Mesendoderm (in vitro differentiated cells): ENCODE results near the gene RPS19BP1.

ENCODE experiments used
- DNase-seq: peaks from one replicate; pipeline ENCODE4 v3.0.0; 2013
- H2AK5ac ChIP-seq: 2 replicates; pipeline ENCODE4 v1.6.1; 2013; ENCODE audit warnings: low read length, inconsistent platforms
- H2BK120ac ChIP-seq: 2 replicates; pipeline ENCODE4 v1.6.1; 2013; ENCODE audit warnings: low read depth, mild to moderate bottlenecking, low read length, moderate library complexity, mixed read lengths
- H2BK15ac ChIP-seq: replicated peaks from 2 replicates; pipeline ENCODE4 v1.6.1; 2013; ENCODE audit warnings: low read depth, mild to moderate bottlenecking, moderate library complexity
- H2BK5ac ChIP-seq: 2 replicates; pipeline ENCODE4 v1.6.1; 2013; ENCODE audit warnings: low read length, inconsistent platforms
- H3K18ac ChIP-seq: 2 replicates; pipeline ENCODE4 v1.6.1; 2013; ENCODE audit warnings: mild to moderate bottlenecking, low read length, mixed read lengths
- H3K23ac ChIP-seq: one replicate; pipeline ENCODE4 v1.6.1; 2013; ENCODE audit warnings: low read length
- H3K27ac ChIP-seq: 2 replicates; pipeline ENCODE4 v1.5.1; 2013; ENCODE audit warnings: low read depth, mild to moderate bottlenecking, inconsistent platforms, low read length, moderate library complexity
- H3K27me3 ChIP-seq: 2 replicates; pipeline ENCODE4 v1.6.1; 2013; ENCODE audit warnings: low read length, control low read depth, mild to moderate bottlenecking, inconsistent platforms; ENCODE audit not compliant: insufficient read depth, poor library complexity
- H3K36me3 ChIP-seq: 2 replicates; pipeline ENCODE4 v1.6.1; 2013; ENCODE audit warnings: low read length, inconsistent platforms; ENCODE audit not compliant: control insufficient read depth, insufficient read depth
- H3K4ac ChIP-seq: one replicate; pipeline ENCODE4 v1.6.1; 2013; ENCODE audit warnings: low read depth, mild to moderate bottlenecking, low read length, moderate library complexity
- H3K4me1 ChIP-seq: 2 replicates; pipeline ENCODE4 v1.6.1; 2013; ENCODE audit warnings: low read depth, low read length, inconsistent platforms; ENCODE audit not compliant: control insufficient read depth
- H3K4me2 ChIP-seq: 2 replicates; pipeline ENCODE4 v1.6.1; 2013; ENCODE audit warnings: low read length
- H3K4me3 ChIP-seq: 2 replicates; pipeline ENCODE4 v1.5.1; 2013; ENCODE audit warnings: mild to moderate bottlenecking, low read length
- H3K56ac ChIP-seq: one replicate; pipeline ENCODE4 v1.6.1; 2013; ENCODE audit warnings: low read length
- H3K79me1 ChIP-seq: 2 replicates; pipeline ENCODE4 v1.6.1; 2013; ENCODE audit warnings: low read length, inconsistent platforms
- H3K79me2 ChIP-seq: 2 replicates; pipeline ENCODE4 v1.6.1; 2013; ENCODE audit warnings: mild to moderate bottlenecking, low read length; ENCODE audit not compliant: control insufficient read depth, insufficient read depth
- H3K9ac ChIP-seq: 2 replicates; pipeline ENCODE4 v1.6.1; 2013; ENCODE audit warnings: low read length, inconsistent platforms
- H4K5ac ChIP-seq: one replicate; pipeline ENCODE4 v1.6.1; 2013; ENCODE audit warnings: low read length
- H4K8ac ChIP-seq: one replicate; pipeline ENCODE4 v1.6.1; 2013; ENCODE audit warnings: low read depth, mild to moderate bottlenecking, control low read depth, low read length, moderate library complexity
- WGBS: extraction: QIAGEN DNeasy Blood & Tissue Kit; methylation state at CpG from one replicate; pipeline ENCODE4 v1.1.7; 2013; ENCODE audit warnings: low lambda C conversion rate, missing lambda C conversion rate; ENCODE audit not compliant: insufficient coverage; ENCODE audit errors: extremely low coverage; 5-methylcytosine and 5-hydroxymethylcytosine counted together

RPS19BP1 gene

DNA sequence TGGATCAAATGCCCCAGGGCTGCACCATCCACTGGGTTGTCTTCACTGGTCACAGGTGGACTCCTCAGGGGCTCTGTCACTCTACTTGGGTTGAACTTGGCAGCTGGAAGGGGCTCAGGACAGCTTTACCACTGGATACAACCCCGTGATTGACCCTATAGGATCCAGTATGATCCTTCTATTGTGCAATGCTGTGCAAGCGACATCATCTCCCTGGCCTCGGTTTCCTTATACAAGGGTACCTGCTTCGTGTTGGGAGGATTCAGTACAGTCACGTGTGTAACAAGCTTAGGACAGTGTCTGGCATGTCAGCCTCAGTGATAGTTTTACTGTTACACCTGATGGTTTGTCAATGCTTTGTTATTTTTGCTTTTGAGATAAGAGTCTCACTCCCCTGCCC lies 51.0 kb downstream of the RPS19BP1 start:
- DNase-seq = no peak
- no peak overlapping the region for H4K5ac ChIP-seq
- H2AK5ac ChIP-seq = no peak overlapping the region
- no peaks in the 10 kb centered on the region for H3K27me3 ChIP-seq
- no peaks in the 10 kb centered on the region for H3K4me1 ChIP-seq
- WGBS = no CpG with 5 or more reads among the region's 5 CpGs
- H3K79me2 ChIP-seq = no peaks in the 10 kb centered on the region
- no peak overlapping the region for H2BK5ac ChIP-seq
- H3K36me3 ChIP-seq = no peaks in the 10 kb centered on the region
- H2BK120ac ChIP-seq = no peak overlapping the region
- no peaks in the 10 kb centered on the region for H3K79me1 ChIP-seq
- H3K4me2 ChIP-seq = no peak overlapping the region
- no peak overlapping the region for H4K8ac ChIP-seq
- no peak overlapping the region for H3K9ac ChIP-seq
- H2BK15ac ChIP-seq = no peak overlapping the region
- no peak overlapping the region for H3K4me3 ChIP-seq
- H3K4ac ChIP-seq = no peak overlapping the region
- H3K56ac ChIP-seq = no peak overlapping the region
- no peak overlapping the region for H3K27ac ChIP-seq
- no peak overlapping the region for H3K23ac ChIP-seq
- no peak overlapping the region for H3K18ac ChIP-seq

DNA sequence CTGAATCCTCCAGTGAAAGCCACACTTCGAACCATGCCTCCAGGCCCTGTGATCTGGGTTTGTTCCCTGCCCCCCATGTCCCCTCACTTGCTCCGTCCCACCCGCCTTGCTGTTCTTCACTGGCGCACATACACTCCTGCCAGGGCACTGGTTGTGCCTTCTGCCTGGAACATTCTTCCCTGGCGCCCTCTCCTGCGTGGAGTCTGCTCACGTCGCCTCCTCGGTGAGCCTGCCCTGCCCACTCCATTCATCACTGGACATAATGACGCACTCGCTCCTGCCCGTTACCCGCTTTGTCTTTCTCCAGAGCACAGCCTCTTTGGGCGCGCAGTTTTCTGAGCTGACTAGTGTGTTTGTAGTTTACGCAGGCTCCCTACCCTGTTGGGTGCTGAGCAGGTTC lies 51.5 kb downstream of the RPS19BP1 start:
- Histone ChIP-seq H3K4me3 (no peak overlapping the region), H3K4ac (no peak overlapping the region), H3K18ac (no peak overlapping the region), H3K36me3 (no peaks in the 10 kb centered on the region), H3K9ac (no peak overlapping the region), H3K23ac (no peak overlapping the region), H2BK15ac (no peak overlapping the region), H3K4me1 (no peaks in the 10 kb centered on the region), H3K79me1 (no peaks in the 10 kb centered on the region), H3K4me2 (no peak overlapping the region), H3K56ac (no peak overlapping the region), H2BK5ac (no peak overlapping the region), H2BK120ac (no peak overlapping the region), H3K27ac (no peak overlapping the region), H2AK5ac (no peak overlapping the region), H3K27me3 (no peaks in the 10 kb centered on the region), H4K5ac (no peak overlapping the region), H3K79me2 (no peaks in the 10 kb centered on the region), H4K8ac (no peak overlapping the region)
- no peak for DNase-seq
- no CpG with 5 or more reads among the region's 16 CpGs for WGBS

DNA sequence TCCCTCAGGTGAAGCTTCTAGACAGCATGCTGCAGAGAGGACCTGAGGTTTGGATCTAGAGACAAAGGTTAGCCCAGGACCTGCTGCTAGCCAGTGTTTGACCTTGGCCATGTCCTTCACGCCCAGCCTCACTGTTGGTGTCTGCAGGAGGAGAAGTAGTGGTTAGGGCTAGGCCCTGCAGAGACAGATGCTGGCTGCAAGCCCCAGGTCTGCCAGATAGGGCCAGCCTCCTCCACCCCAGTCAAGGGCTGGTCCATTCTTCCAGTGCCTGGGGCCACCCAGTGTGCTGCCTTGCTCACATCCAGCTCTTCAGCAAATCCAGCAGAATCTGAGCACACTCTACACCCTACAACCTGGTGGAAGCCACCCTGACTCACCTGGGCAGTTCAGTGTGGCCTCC lies 52.0 kb downstream of the RPS19BP1 start:
- Histone ChIP-seq H4K5ac (no peak overlapping the region), H3K27me3 (no peaks in the 10 kb centered on the region), H3K4ac (no peak overlapping the region), H3K4me3 (no peak overlapping the region), H2AK5ac (no peak overlapping the region), H3K56ac (no peak overlapping the region), H2BK120ac (no peak overlapping the region), H3K9ac (no peak overlapping the region), H3K18ac (no peak overlapping the region), H3K79me2 (no peaks in the 10 kb centered on the region), H3K36me3 (no peaks in the 10 kb centered on the region), H3K79me1 (no peaks in the 10 kb centered on the region), H3K4me2 (no peak overlapping the region), H3K4me1 (peaks cover under 1% of the 10 kb centered on the region), H4K8ac (no peak overlapping the region), H3K23ac (no peak overlapping the region), H2BK5ac (no peak overlapping the region), H2BK15ac (no peak overlapping the region), H3K27ac (no peak overlapping the region)
- WGBS = no CpG with 5 or more reads among the region's 1 CpG
- DNase-seq = no peak

DNA sequence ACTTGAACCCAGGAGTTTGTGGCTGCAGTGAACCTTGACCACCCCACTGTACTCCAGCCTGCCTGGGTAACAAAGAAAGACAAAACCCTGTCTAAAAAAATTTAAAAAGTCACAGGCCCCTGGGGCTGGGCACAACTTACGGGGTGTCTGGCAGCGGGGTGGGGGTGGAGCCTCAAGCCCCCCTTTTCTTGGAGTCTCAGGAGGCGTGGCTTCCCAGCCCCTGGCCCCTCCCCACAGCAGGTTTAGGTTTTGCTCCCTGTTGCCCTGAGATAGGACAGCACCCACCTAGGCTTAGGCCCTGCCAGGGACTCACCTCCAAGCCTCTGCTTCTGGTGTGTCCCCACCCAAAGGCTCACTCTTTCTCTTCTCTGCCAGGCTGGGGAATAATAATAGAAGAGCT lies 53.3 kb downstream of the RPS19BP1 start:
- no CpG with 5 or more reads among the region's 3 CpGs for WGBS
- no peaks in the 10 kb centered on the region for H3K36me3 ChIP-seq
- H4K8ac ChIP-seq = no peak overlapping the region
- H2BK15ac ChIP-seq = no peak overlapping the region
- peaks cover 9% of the 10 kb centered on the region for H3K4me1 ChIP-seq
- H4K5ac ChIP-seq = no peak overlapping the region
- no peak overlapping the region for H3K18ac ChIP-seq
- no peaks in the 10 kb centered on the region for H3K79me1 ChIP-seq
- H3K4me3 ChIP-seq = no peak overlapping the region
- H3K79me2 ChIP-seq = no peaks in the 10 kb centered on the region
- no peak overlapping the region for H2AK5ac ChIP-seq
- H3K4me2 ChIP-seq = no peak overlapping the region
- no peak overlapping the region for H3K23ac ChIP-seq
- no peak overlapping the region for H3K4ac ChIP-seq
- no peaks in the 10 kb centered on the region for H3K27me3 ChIP-seq
- H3K9ac ChIP-seq = no peak overlapping the region
- H2BK5ac ChIP-seq = no peak overlapping the region
- H2BK120ac ChIP-seq = no peak overlapping the region
- no peak for DNase-seq
- no peak overlapping the region for H3K56ac ChIP-seq
- H3K27ac ChIP-seq = no peak overlapping the region
